HG02870 (cell line): ENCODE data around the gene APOBEC2.

Experiments
- ATAC-seq: cut with Tn5 transposase; IDR thresholded peaks from one replicate; pipeline ENCODE4 v1.9.1; 2021; ENCODE audit warnings: mild to moderate bottlenecking, moderate library complexity; ENCODE audit not compliant: unreplicated experiment

APOBEC2 gene

GRCh38 chr6:41037107-41037900 lies 15.7 kb upstream of the APOBEC2 start:
- ATAC-seq = no peak

- ATAC-seq = no peak
These were observed 14.8 kb upstream of the APOBEC2 start for GRCh38 chr6:41038205-41038604.

- no peak for ATAC-seq
These were observed 13.7 kb upstream of the APOBEC2 start, which contains the start of gene UNC5CL for GRCh38 chr6:41039060-41039998. Gene UNC5CL (minus strand): TSS chr6:41039221. CDS start chr6:41035074, 4,147 bp downstream.

- ATAC-seq = no peak
These were observed 12.7 kb upstream of the APOBEC2 start for GRCh38 chr6:41040101-41040939.

DNA sequence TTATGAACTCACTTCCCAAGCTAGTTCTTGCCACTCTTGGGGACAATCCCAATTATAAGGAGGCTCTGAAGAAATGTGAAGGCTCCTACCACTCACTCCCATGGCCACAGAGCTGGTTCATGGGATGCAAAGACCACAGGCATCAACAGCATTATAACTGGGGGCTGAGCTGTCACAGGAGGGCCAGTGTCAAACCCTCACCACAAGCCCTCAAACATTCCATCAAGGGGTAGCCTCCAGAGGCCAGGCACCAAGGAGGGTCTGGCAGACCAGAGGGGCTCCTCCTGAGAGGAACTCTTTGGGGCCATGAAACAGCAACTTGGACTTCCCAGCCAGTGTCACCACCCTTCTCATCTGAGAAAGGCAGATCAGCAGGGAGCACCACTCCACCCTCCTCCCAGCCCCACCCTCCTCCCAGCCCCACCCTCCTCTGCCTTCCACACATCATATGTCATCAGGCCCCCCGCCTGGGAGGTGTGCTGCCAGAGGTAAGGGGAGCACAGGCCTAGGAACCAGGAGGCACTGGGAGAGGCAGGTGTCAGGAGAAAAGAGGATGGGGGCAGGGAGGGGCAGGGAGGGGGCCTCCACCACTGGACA lies 12.0 kb upstream of the APOBEC2 start:
- ATAC-seq = no peak

- ATAC-seq = no peak
These were observed 10.6 kb upstream of the APOBEC2 start, which contains the start of gene TSPO2 for GRCh38 chr6:41042226-41043055. Gene TSPO2 (plus strand): TSS chr6:41042467. CDS start chr6:41042986, 519 bp downstream.

DNA sequence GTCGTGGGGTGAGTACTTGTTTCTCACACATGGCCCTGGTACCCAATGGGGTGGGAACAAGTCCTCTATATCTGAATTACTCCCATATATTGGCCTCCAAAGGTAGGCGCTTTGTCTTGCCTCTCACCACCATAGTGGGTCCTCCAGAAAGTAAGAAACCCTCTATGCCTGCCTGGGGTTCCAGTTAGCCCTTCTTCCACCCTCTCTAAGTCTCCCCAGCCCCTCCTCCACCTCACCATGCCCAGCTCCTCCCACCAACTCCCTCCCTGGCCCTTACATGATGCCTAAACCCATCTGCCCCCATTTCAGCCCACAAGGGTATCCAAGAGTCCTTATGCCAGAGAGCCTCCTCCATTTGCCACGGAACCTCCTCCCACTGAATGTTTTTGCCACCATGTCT lies 9.9 kb upstream of the APOBEC2 start:
- no peak for ATAC-seq

- ATAC-seq = no peak
These were observed 7.3 kb upstream of the APOBEC2 start for GRCh38 chr6:41045664-41046063.

- no peak for ATAC-seq
These were observed 6.9 kb upstream of the APOBEC2 start for GRCh38 chr6:41046084-41046483.

- ATAC-seq = no peak
These were observed 5.7 kb upstream of the APOBEC2 start for GRCh38 chr6:41047306-41047705.

DNA sequence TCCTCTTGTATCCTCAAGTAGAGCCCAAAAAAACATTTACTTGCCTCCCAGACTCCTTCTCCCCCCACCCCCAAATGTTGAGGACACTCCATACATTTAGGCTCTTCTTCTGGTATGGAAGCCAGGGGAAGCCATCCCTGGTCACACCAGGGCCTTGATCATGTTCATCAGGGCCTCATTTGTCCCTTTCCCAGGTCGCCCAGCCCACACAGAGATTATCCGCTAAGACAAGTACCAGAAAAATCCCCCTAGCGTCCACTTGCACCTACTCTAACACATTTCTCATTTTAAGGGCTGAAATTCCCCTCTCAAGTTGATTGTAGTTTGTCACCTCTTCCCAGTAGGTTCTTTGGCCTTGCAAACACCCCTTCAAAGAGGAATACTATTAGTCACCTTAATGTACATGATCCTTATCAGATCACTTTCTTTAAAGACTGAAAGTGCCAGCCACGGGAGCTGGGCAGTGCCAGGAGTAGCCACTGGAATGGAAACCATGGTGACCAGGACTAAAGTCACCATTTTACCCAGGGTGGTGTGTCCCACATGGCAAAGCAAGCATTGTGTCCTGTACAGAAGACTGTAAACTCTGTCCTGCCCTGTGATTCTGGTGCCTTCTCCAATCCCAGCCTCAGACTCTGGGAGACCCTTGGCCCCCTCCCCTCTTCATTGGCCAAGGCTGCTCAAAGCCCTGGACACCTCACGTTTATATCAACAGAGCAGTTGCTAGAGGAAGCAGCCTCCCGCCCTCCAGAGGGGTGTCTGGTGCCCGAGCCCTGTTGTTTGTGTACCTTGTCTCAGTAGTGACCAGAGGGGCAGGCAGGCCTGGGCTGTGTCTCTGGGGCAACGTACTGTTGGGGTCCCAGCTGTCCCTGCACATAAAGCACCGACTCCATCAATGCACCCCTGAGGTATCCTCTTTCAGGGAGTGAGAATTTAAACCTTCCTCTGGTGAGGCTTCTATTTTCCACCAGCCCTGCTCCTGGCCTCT lies 5.0 kb upstream of the APOBEC2 start:
- ATAC-seq = no peak

- ATAC-seq = no peak
These were observed 3.5 kb upstream of the APOBEC2 start for GRCh38 chr6:41049521-41049920.

DNA sequence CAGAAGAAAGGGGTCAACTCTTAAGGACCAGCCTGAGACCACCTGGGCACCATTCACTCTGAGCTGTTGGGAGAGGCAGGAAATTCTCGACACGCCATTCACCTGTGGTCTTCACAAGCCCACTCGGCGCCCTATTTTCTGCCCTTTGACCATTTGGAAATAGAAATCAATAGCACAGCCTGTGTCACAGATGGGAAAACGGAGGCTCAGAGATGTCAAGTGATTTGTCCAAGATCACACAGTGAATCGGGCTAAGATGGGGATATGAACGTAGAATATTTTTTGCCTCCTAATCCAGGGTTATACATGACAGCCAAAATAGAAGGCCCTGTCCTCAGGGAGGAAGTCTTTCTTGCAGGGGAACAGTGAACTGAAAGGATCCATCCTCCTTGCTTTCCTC lies 3.0 kb upstream of the APOBEC2 start:
- no peak for ATAC-seq

DNA sequence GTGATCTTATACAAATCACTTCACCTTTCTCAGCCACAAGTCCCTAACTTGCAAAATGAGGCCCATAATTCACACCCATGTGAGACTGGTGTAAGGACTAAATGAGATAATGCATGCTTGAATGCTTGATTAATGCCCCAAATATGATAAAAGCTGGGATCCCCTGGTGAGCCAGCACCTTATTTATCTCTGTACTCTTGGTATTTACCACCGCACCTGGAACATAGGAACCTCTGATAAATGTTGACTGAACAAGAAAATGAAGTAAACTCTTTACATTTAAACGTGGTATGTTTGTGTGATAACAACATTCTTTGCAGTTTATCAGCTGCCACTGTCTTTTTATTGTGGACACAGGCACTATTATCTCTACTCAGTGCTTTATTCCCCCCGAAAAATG lies 2.5 kb upstream of the APOBEC2 start:
- ATAC-seq = no peak

DNA sequence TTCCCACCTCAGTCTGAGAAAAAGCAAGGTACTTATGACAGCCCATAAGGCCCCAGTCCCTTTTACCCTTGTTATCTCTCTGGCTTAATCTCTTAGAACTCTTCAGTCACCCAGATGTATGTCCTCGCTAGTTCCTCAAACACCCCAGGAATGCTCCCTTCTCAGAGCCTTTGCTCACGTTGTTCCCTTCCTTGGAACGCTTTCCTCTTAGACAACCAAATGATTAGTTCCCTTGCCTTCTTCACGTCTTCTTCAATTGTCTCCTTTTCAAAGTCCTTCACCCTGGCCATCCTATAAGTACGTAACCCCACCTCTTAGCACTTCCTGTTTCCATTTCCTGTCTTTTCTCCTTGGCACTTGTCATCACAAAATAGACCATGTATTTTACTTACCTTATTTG lies 1.1 kb upstream of the APOBEC2 start:
- no peak for ATAC-seq

- ATAC-seq = no peak
These were observed 1.5 kb downstream of the APOBEC2 start for GRCh38 chr6:41054511-41054910.

DNA sequence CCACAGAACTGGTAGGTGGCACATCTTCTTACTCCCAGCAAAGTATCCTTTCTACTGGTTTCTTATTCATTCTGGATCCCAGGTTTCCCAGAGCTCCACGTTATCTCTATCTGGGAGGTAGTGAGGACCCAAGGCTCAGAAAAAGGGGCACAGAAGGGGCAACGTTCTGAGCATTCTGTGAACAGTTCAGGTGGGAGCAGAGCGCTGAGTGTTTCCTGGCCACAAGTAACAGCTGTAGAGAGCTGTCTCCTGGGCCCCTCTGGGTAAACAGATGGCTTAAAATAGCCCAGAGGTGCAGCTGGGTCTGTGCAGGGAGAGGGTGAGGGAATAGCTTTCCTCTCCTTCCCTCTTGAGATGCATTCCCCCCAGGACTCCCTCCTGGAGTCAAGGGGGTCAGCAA lies 2.1 kb downstream of the APOBEC2 start:
- no peak for ATAC-seq

DNA sequence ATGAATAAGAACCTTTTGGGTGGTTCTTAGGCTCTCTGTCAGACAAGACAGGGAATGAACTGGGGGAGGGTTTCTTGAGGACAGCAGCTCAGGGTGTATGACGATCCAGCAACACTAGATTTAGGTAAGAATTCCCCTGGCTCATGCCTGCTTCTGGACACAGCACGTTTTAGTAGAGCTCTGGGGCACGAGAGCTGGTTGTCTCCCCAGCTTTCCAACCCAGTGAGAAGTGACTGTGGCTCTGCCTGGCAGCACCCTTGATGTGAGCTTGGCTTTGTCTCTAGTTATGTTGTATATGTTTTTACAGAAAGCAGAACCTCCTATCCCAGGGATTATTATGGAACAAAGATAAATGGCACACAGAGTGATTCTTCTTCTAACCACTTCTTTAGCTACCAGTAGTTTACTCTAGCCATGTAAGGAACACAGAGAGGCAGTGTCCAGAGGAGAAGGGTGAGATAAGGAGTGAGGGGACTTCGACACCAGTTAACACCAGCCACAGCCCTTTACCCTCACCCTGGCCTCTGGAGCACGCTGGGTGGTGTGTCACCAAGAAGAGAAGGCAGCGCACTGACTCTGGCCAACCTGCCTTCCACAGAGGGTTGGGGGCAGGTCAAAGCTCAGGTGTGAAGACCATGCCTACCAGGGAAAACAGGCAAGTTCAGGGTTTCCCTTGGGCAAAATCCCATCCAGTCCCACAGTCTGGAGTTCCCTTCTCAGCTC lies 3.9 kb downstream of the APOBEC2 start:
- ATAC-seq = no peak
